ENCODE data around the gene PLTP.
"Not testable (repeated sequence)": the region's sequence is repeated elsewhere in the genome, so short reads cannot be mapped to it uniquely, and the experiment has no call there.

The PLTP gene, protein sequence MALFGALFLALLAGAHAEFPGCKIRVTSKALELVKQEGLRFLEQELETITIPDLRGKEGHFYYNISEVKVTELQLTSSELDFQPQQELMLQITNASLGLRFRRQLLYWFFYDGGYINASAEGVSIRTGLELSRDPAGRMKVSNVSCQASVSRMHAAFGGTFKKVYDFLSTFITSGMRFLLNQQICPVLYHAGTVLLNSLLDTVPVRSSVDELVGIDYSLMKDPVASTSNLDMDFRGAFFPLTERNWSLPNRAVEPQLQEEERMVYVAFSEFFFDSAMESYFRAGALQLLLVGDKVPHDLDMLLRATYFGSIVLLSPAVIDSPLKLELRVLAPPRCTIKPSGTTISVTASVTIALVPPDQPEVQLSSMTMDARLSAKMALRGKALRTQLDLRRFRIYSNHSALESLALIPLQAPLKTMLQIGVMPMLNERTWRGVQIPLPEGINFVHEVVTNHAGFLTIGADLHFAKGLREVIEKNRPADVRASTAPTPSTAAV

DNA sequence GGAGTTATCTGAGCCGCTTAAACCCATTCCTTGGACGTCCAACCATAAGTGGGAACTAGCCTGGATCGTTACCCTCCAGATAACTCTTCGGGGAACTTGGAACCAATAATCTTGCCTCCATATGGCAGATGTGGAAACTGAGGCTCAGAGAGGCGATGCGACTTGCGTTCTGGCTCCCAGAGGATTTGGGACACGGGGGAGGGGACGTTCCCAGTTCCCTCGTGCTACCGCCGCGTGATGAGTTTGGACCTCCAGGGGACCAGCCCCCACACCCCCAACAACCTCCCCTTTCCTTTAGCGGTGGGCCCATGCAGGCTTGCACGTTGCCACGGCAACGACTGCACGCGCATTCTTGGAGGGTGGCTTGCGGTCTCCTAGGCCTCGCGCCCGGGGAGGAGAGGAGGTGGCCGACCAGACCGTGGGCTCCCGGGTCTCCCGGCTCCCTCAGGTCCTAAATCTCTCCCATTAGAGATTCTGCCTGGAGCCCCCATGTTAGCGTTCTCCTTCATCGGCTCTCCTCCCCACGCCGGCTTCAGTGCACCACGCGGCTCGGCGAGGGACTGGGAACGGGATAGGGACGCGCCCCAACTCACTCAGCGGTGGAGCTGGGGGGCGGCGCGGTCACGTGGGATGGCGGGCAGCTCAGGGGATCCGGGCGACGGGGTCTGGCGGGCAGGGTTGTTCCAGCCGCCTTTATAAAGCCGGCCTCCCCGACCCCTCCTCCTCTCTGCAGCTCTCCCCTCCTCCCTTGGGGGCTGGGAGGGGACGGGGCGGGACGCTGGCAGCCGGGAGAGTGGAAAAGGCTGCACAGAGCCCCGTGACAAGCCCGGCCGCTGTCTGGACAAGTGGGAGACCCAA, at the start of gene PLTP:
Gene PLTP, minus strand, starts transcription at position 670 of the 858 bp plus-strand sequence. CDS start 703 bp downstream, outside the sequence.
- TF ChIP-seq, protein P1, sequence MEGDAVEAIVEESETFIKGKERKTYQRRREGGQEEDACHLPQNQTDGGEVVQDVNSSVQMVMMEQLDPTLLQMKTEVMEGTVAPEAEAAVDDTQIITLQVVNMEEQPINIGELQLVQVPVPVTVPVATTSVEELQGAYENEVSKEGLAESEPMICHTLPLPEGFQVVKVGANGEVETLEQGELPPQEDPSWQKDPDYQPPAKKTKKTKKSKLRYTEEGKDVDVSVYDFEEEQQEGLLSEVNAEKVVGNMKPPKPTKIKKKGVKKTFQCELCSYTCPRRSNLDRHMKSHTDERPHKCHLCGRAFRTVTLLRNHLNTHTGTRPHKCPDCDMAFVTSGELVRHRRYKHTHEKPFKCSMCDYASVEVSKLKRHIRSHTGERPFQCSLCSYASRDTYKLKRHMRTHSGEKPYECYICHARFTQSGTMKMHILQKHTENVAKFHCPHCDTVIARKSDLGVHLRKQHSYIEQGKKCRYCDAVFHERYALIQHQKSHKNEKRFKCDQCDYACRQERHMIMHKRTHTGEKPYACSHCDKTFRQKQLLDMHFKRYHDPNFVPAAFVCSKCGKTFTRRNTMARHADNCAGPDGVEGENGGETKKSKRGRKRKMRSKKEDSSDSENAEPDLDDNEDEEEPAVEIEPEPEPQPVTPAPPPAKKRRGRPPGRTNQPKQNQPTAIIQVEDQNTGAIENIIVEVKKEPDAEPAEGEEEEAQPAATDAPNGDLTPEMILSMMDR (conservative IDR thresholded peaks at IDR 0.05), result no peak
- no peak for TF ChIP-seq ZFX (IDR thresholded peaks at IDR 0.05)
- no peak within 1 kb of the TSS for H3K27ac ChIP-seq

- H3K27ac ChIP-seq, result no peak overlapping the region
- TF ChIP-seq, protein P1 (conservative IDR thresholded peaks at IDR 0.05), result no peak
- TF ChIP-seq ZFX (IDR thresholded peaks at IDR 0.05), result no peak
These were observed 48.1 kb upstream of the PLTP start for GRCh38 chr20:45959956-45960630.

DNA sequence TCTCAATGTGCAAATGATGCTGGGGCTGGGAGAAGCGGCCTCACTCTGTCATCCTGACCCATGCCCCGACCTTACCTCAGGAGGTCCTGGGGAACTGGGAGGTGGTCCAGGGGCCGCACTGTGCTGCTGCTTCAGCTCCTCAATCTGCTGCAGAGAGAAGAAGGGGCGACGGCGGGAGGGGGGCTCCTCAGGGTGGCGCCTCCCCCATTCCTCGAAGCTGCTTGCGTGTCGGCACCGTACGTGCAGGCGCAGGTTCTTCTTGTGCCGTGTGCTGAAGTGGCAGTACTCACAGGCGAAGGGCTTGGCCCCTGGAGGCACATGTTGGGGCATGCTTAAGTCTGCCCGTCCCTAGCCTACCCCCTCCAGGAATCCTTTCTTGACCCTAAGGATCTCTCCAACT, 47.2 kb upstream of the PLTP start:
- TF ChIP-seq, protein P1 (conservative IDR thresholded peaks at IDR 0.05), result no peak
- no peak for TF ChIP-seq ZFX (IDR thresholded peaks at IDR 0.05)
- no peak overlapping the region for H3K27ac ChIP-seq

DNA sequence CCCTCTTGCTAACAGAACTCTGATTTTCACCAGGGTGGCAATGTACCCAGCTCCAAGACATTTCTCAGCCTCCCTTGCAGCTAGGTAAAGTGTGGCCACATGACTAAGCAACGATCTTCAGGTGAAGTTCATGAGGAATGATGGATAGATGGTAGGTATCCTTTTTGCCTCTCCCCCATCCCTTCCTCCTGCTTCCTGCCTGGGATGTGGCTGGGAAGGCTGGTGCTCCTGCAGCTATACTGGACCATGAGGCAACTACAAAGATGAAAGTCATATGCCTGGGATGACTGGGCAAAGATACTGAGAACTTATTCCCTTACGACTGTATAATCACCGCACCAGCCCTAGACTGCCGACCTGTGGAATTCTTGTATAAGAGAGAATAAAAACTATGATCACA, 46.6 kb upstream of the PLTP start:
- TF ChIP-seq ZFX (IDR thresholded peaks at IDR 0.05), result no peak
- TF ChIP-seq, protein P1 (conservative IDR thresholded peaks at IDR 0.05), result no peak
- no peak overlapping the region for H3K27ac ChIP-seq

DNA sequence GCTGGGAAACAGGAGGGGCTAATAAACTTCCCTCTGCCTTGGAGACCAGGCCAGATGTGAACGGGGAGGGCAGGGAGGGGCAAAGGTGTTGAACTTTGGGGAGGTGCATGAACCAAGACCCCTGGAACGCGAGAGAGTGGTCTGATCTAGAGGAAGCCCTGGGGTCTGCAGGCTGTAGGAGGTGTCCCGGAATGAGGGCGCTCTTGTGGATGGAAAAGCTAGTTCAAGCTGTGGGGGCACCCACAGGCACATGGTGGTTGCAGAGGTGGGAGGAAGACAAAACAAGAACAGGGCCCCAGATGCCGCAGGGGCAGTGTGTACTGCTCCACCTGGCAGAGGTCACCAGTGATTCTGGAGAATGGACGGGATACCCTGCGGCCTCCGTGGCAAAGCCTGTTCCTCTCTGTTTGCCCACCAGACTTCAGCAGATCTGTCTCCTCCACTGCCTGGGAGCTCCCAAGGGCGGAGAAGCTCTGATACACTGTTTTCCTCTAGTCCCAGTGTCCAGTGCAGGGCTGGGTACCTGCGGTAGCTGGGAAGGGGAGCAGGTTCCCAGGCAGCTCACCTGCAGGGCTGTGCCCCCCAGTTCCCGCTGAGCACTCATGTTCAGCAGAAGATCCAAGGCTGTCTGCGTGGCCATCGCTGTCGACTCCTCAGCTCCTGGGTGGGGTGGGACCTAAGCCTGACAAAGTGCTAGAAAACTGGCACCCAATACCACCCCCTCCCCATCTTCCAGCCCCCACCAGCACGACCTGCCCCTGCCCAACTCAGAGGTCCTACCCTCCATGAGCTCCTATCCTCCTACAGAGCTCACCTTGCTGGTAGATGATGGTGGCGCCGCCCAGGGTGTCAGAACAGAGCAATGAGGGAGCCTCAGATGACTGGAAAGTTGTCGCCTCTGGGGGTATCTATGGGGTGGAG, 45.3 kb upstream of the PLTP start:
- no peak overlapping the region for H3K27ac ChIP-seq

DNA sequence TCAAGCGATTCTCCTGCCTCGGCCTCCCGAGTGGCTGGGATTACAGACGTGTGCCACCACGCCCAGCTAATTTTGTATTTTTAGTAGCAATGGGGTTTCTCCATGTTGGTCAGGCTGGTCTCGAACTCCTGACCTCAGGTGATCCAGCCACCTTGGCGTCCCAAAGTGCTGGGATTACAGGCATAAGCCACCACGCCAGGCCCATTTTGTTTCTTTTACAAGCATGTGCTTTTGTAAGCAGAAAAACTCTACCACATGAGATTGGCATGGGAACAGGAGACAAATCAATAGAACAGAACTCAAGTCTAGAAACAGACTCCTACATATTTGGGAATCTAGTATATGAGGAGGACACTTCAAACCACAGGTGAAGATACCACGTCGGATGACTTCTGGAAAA, 44.4 kb upstream of the PLTP start:
- H3K27ac ChIP-seq, result not testable (repeated sequence)

More for the DNA sequence above, 45.3 kb upstream of the PLTP start:
- TF ChIP-seq ZFX (IDR thresholded peaks at IDR 0.05), result no peak
- TF ChIP-seq, protein P1 (conservative IDR thresholded peaks at IDR 0.05), result no peak

- TF ChIP-seq ZFX (IDR thresholded peaks at IDR 0.05), result no peak
- TF ChIP-seq, protein P1 (conservative IDR thresholded peaks at IDR 0.05), result no peak
- no peak overlapping the region for H3K27ac ChIP-seq
These were observed 41.7 kb upstream of the PLTP start for GRCh38 chr20:45953672-45954071.

Measured in C4-2B (cell line).